ENCODE data around the gene CHRDL2. TPM values are rescaled to one million over a fixed set of nuclear protein-coding genes. Genes with fewer than 3 reads are reported as not detected.

CHRDL2 gene
- total and polyA plus RNA-seq, 2 of the 4 experiments (the other 2 are of a cell fraction): 0.80 TPM; not detected in 1

DNA sequence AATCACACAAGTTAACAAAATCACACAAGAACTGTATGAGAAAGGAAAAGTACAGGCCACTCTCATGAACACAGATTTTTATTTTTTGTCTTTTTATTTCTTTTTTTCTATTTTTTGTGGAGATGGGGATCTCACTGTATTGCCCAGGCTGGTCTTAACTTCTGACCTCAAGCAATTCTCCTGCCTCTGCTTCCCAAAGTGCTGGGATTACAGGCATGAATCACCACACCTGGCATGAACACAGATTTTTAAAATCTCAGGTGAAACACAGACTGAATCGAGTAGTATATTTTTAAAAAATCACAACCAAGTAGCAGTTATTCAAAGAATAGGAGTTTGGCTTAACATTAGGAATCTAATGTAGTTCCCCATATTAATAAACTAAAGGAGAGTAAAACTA is 35.7 kb upstream of the CHRDL2 start:
- Histone ChIP-seq H3K9me3 (ENCODE audit: control insufficient read depth, insufficient read depth, low read length) (no peaks in the 10 kb centered on the region), H3K79me1 (ENCODE audit: low read depth in 1 of 2, low read length in 2 of 2) (peaks cover 42 to 55% of the 10 kb centered on the region in 2 experiments), H3K14ac (replicated peaks; ENCODE audit: low read depth, low read length) (no peak overlapping the region), H4K91ac (ENCODE audit: insufficient read depth, low read depth, low read length) (no peak overlapping the region), H3K36me3 (ENCODE audit: control insufficient read depth, insufficient read depth, low read length) (peaks cover 1% of the 10 kb centered on the region; the same call in 1 of the 2 replicates), H3K4me3 (ENCODE audit: insufficient read depth, low read depth, low read length) (no peak overlapping the region), H4K5ac (ENCODE audit: low read depth, low read length) (no peak overlapping the region), H2AK5ac (ENCODE audit: low read depth, low read length) (no peak overlapping the region), H2BK20ac (ENCODE audit: low read depth, low read length) (no peak overlapping the region), H2BK5ac (ENCODE audit: low read depth, low read length, poor library complexity, severe bottlenecking) (no peak overlapping the region), H3K56ac (ENCODE audit: extremely low read depth, insufficient read depth, low read length) (no peak overlapping the region), H3K18ac (ENCODE audit: low read depth, low read length) (no peak overlapping the region), H3K9me1 (ENCODE audit: insufficient read depth, low read length) (no peaks in the 10 kb centered on the region), H4K20me1 (ENCODE audit: insufficient read depth, low read length) (peaks cover 26% of the 10 kb centered on the region), H2BK120ac (ENCODE audit: low read depth, low read length) (no peak overlapping the region), H3K9ac (ENCODE audit: low read depth, low read length) (no peak overlapping the region), H3K4me1 (ENCODE audit: control insufficient read depth, insufficient read depth, low read length) (peaks cover 5% of the 10 kb centered on the region; the same call in 1 of the 2 replicates), H2AFZ (replicated peaks; ENCODE audit: low read length, poor library complexity) (no peak overlapping the region), H2BK15ac (ENCODE audit: low read depth, low read length) (no peak overlapping the region), H4K8ac (ENCODE audit: low read depth in 2 of 2, low read length in 2 of 2) (no peak overlapping the region), H2AK9ac (replicated peaks; ENCODE audit: low read depth, low read length, poor library complexity) (no peak overlapping the region), H3K27me3 (ENCODE audit: control insufficient read depth, insufficient read depth, low read length) (no peaks in the 10 kb centered on the region), H3K4me2 (ENCODE audit: low read depth, low read length) (no peak overlapping the region), H3K23ac (ENCODE audit: low read depth, low read length) (no peak overlapping the region), H3K4ac (ENCODE audit: low read depth, low read length) (no peak overlapping the region), H3K27ac (ENCODE audit: insufficient read depth, low read length) (no peak overlapping the region)
- no TSS peak for BruUV-seq (replicated peaks)
- ATAC-seq (ENCODE audit: low read depth) (no peak), DNase-seq (no peak)
- intact Hi-C loops (cut with micrococcal nuclease) (no loop called here), dilution Hi-C loops (cut with HindIII; ENCODE audit: low sequenced_read_pairs, unreplicated experiment) (no loop called here), in situ Hi-C loops (cut with MboI; ENCODE audit: low sequenced_read_pairs) (no loop called here)
- ChIA-PET CTCF (no interaction called here), POLR2A (ENCODE audit: unreplicated experiment) (no interaction called here)
- TF ChIP-seq RAD21 (IDR thresholded peaks at IDR 0.05; ENCODE audit: low read length): no peak
- no peak for TF ChIP-seq NFE2L2 (IDR thresholded peaks at IDR 0.05; ENCODE audit: low read depth, low read length)
- TF ChIP-seq MAFK (IDR thresholded peaks at IDR 0.05; ENCODE audit: low read depth, low read length): no peak
- no peak for TF ChIP-seq CEBPB (IDR thresholded peaks at IDR 0.05; ENCODE audit: low read depth, low read length)
- TF ChIP-seq, protein P1, sequence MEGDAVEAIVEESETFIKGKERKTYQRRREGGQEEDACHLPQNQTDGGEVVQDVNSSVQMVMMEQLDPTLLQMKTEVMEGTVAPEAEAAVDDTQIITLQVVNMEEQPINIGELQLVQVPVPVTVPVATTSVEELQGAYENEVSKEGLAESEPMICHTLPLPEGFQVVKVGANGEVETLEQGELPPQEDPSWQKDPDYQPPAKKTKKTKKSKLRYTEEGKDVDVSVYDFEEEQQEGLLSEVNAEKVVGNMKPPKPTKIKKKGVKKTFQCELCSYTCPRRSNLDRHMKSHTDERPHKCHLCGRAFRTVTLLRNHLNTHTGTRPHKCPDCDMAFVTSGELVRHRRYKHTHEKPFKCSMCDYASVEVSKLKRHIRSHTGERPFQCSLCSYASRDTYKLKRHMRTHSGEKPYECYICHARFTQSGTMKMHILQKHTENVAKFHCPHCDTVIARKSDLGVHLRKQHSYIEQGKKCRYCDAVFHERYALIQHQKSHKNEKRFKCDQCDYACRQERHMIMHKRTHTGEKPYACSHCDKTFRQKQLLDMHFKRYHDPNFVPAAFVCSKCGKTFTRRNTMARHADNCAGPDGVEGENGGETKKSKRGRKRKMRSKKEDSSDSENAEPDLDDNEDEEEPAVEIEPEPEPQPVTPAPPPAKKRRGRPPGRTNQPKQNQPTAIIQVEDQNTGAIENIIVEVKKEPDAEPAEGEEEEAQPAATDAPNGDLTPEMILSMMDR (conservative IDR thresholded peaks at IDR 0.05; ENCODE audit: low read depth, low read length): no peak
- TF ChIP-seq FOS (IDR thresholded peaks at IDR 0.05; ENCODE audit: low read depth, low read length): no peak
- no peak for TF ChIP-seq MXI1 (IDR thresholded peaks at IDR 0.05; ENCODE audit: borderline replicate concordance, low read depth, low read length)
- TF ChIP-seq ELK1 (IDR thresholded peaks at IDR 0.05; ENCODE audit: borderline replicate concordance, low read depth, low read length): no peak
- TF ChIP-seq SMC3 (IDR thresholded peaks at IDR 0.05; ENCODE audit: low read depth, low read length): no peak
- no peak for TF ChIP-seq RCOR1 (IDR thresholded peaks at IDR 0.05; ENCODE audit: insufficient replicate concordance, low read length)
- TF ChIP-seq POLR2A (IDR thresholded peaks at IDR 0.05; ENCODE audit: low read depth, low read length): no peak
- TF ChIP-seq BHLHE40 (IDR thresholded peaks at IDR 0.05; ENCODE audit: low read depth, low read length): no peak
- TF ChIP-seq USF2 (IDR thresholded peaks at IDR 0.05; ENCODE audit: low read depth, low read length): no peak
- no peak for TF ChIP-seq CHD1 (IDR thresholded peaks at IDR 0.05; ENCODE audit: low read depth, low read length)
- TF ChIP-seq MAZ (IDR thresholded peaks at IDR 0.05; ENCODE audit: borderline replicate concordance, low read depth, low read length): no peak
- no peak for TF ChIP-seq RFX5 (IDR thresholded peaks at IDR 0.05; ENCODE audit: low read depth, low read length)
- whole genome bisulfite sequencing, 2 experiments (ENCODE audit: extremely low coverage in 2 of 2, insufficient read length in 1 of 2): no CpG with 5 or more reads among the region's 1 CpG
